GM18511 (cell line): ENCODE results near the gene UTP25.

Experiments
- ATAC-seq: cut with Tn5 transposase; IDR thresholded peaks from one replicate; pipeline ENCODE4 v1.9.1; 2021; ENCODE audit warnings: mild to moderate bottlenecking, moderate library complexity; ENCODE audit not compliant: unreplicated experiment

Gene UTP25

DNA sequence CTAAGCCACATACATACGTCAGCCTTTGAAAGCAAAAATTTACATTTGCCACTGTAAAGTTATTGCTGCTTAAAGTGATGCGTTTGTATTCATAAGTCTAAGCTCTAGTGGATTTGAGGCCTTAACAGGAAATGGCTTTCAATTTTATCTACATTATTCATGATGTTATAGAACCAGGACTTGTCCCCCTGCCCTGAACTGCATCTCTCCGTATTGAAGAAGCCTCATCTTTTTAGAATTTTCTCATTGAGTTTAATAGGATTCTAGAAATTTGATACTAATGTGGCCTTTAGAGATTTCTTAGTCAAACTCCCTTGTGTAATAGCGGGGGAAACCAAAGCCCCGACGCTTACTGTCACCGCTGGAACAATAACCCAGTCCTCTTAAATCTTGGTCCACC lies 9.9 kb downstream of the UTP25 start:
- ATAC-seq, result no peak

DNA sequence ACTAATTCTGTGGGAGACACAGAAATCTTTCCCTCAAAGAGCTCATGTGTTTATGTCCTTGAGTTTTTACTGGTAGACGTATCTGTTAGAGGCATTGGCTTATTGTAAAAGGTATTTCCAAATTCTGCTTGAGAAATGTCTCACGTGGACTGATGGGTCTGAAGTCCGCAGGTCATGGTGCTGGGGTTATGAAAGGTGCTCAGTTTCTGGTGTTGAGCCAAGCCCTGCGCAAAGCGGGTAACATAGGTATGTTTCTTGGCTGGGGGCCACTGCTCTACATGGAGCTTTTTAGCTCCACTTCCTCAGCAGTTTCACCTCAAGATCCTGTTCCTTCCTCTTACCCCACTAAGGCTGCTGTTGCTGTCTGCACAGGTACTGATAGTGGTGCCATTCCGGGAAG lies 10.8 kb downstream of the UTP25 start:
- ATAC-seq, result no peak

GRCh38 chr1:209839875-209840546 lies 12.2 kb downstream of the UTP25 start:
- ATAC-seq, result no peak

GRCh38 chr1:209840611-209841010 lies 12.8 kb downstream of the UTP25 start:
- no peak for ATAC-seq

DNA sequence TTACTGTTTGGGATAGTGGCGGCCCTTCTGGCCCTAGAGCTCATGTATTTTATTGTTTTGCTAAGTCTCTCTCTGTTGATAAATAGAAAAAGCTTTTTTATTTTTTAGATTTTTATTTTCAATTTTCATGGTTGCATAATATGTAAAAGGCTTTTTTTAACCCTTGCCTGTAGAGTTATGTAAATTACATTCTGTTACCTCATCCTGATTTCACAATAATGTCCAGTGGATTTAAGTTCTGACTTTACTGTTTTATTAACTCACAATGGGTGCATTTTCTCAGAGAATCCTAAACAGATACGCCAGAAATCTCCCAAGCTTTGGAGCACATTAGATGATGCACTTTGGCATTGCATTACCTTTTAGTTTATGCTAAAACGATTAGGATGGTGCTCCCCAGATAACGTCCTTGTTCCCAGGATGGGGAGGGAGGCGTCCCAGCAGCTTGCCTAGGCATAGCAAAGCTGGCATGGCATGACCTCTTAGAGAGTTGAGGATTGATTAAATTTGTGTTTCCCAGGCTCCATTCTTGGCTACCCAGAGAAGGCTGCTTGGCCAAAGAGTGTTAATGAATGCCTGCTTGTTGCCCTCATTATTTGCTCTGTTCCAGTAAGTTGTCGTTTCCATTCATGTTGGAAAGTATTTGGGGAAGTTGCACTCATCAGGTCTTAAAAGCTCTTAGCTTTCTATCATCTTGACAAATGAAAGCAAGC lies 17.1 kb downstream of the UTP25 start:
- ATAC-seq, result no peak

GRCh38 chr1:209845408-209845725 lies 17.6 kb downstream of the UTP25 start:
- ATAC-seq, result no peak

- ATAC-seq, result no peak
These were observed 21.6 kb downstream of the UTP25 start for GRCh38 chr1:209849388-209849787.

- no peak for ATAC-seq
These were observed 22.7 kb downstream of the UTP25 start for GRCh38 chr1:209850342-209850979.

DNA sequence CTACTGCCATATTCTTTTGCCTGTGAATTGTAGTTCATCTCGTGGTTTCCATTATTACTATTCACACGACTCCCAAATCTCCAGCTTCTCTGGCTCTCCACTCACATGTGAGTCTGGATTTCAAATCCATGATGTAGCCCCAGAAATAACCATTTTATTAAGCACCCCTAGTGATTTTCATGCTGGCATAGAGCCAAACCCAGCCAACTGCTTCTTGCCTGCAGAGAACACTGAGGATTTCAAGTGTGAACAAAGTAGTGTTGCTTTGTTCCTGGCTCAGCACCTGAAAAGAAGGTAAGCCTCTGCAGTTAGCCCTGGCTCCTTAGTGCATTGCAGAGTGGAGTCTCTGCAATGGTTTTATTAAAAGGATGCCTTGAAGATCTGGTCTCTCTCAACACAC lies 25.9 kb downstream of the UTP25 start:
- ATAC-seq, result no peak

- no peak for ATAC-seq
These were observed 26.4 kb downstream of the UTP25 start for GRCh38 chr1:209854196-209854595.

- ATAC-seq, result no peak
These were observed 27.2 kb downstream of the UTP25 start for GRCh38 chr1:209855006-209855405.

DNA sequence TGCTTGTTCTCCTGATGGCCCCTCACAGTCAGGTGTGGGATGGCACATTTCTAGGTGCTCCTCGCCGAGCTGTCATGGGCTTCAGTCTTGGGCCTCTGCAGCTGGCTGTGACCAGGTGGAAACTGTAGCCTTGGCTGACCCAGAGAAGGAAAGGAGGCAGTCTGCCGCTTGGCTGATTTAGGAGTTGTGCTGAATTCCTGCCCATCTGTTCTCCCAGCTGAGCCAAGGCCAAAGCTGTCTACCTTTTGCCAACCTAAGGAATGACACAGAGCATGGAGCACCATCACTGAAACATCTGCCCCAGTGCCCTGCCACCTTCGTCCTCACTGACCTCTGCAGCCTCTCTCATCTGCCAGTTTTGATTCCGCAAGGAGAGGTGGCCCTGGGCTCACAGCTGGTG lies 27.9 kb downstream of the UTP25 start:
- no peak for ATAC-seq

- no peak for ATAC-seq
These were observed 30.9 kb downstream of the UTP25 start for GRCh38 chr1:209858561-209859103.

- ATAC-seq, result peak; percentile 96
These were observed 32.6 kb downstream of the UTP25 start for GRCh38 chr1:209860293-209860881.

- ATAC-seq, result no peak
These were observed 33.5 kb downstream of the UTP25 start for GRCh38 chr1:209861242-209861641.

DNA sequence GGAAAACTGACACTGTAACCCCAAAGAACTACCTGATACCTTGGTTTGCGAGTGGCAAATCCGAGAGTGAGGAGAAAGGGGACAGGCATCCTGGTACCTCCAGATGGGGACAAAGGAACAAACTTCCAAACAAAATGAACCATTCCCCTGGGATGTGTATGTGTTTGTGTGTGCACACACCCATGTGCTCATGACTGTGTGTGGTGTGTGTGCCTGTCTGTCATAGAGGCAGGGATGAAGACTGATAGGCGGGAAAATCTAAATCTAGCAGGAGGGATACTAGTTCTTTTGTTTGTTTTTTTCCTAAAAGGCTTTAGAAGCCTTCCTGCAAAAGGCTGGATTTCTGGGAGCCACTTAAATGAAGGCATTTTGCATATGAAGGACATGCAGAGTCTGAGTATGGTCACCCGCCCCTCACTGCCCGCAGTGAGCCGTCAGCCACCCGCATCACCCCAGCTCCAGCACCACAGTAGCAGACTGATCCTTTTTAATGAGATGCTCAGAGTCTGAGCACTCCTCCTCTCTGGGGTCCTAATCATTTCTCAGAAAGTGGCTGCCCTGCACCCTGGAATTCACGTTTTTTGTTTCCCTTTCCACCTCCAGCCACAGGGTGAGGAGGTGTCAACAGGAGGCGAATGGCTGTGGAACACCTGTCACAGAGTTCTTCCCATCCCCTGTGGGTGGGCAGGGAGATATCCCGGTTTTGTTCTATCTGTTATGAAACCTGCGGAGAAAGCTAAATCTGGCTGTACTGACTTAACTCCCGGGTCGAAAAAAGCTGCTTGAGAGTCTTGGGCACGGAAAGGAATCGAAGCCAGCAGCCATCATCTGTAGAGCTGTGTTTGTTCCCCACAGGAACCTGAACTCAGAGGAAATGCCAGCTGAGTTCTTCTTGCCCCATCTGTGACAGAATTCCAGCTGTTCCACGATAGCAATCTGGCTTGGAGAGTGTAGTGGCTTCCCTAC lies 34.9 kb downstream of the UTP25 start:
- no peak for ATAC-seq

DNA sequence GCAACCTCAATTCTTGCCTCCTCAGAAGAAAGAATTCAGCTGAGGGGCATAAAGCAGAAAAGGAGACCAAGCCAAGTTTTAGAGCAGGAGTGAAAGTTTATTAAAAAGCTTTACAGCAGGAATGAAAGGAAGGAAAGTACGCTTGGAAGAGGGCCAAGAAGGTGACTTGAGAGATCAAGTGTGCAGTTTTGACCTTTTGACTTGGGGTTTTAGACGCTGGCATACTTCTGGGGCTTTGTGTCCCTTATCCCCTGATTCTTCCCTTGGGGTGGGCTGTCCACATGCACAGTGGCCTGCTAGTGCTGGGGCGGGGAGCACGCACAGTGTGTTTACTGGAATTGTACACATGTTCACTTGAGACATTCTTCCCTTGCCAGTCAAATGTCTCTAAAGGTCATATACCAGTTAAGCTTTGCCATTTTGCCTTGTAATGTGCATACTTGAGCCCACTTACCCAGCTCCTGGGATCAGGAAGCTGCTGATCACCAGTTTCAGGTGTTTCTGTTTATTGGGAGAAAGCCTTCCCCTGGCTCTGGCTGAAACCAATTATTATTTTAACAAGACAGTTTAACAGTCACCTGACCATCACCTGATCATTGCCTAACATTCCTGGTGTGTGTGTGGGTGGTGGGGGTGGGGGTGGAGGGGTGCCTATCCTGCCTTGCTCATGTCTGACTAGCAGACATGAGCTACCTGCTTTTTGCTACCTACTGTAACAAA lies 36.2 kb downstream of the UTP25 start:
- ATAC-seq, result no peak

- no peak for ATAC-seq
These were observed 38.4 kb downstream of the UTP25 start for GRCh38 chr1:209866201-209866600.

DNA sequence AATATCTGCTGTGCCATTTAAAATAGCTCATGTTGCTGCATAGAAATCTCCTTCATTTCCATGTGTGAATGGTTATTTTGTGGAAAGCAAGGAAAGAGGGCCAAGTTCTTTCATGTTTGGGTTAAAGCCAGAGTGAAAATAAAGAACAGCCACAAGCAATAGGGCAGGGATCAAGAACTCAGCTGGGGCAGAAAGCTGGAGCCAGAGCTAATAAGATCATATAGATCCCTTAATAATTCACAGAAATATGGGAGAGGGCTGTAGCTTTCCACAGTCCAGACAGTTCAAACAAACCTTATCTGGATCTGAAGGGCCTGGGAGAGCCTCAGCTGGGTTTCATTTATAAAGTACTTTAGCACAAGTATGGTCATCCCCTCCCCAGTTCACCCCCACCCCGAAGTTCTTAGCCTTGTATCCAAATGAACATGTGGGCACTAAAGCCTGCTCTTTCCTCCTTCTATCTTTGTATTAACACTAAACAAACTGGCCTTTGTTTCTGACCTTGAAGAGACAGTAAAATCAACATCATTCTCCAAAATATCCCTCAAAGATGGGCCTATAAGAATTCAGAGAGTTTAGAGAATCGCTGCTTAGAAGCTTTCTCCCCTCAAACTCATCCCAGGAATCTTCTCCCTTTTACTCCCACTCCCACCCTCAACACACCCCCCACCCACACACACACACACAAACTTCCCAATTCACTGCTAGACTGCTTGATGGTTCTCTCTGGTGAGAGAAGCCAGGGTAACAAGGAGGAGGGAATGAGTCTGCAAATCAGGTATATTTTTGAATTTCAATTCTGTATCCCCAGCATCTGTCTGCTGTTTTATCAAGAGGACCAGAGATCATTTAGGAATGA lies 41.7 kb downstream of the UTP25 start:
- ATAC-seq, result no peak
